DOHH2 (cell line): ENCODE data around the gene ATL3.

Experiments
- H3F3A ChIP-seq: fragments of 200-600 bp; sonication (generic), shearing (Covaris generic); 2 replicates; pipeline ENCODE4 v1.6.0; 2016; ENCODE audit warnings: antibody characterized with exemption, mild to moderate bottlenecking; ENCODE audit not compliant: control insufficient read depth, insufficient read depth
- H3K27ac ChIP-seq: fragments of 200-600 bp; sonication (generic); 2 replicates; pipeline ENCODE4 v1.5.1; 2014; ENCODE audit warnings: low read depth, mild to moderate bottlenecking, low read length, moderate library complexity
- H3K27me3 ChIP-seq: fragments of 200-600 bp; sonication (generic); 2 replicates; pipeline ENCODE4 v1.6.1; 2014; ENCODE audit warnings: mild to moderate bottlenecking, low read length, mixed read lengths; ENCODE audit not compliant: control insufficient read depth
- H3K36me3 ChIP-seq: fragments of 200-600 bp; sonication (generic); 2 replicates; pipeline ENCODE4 v1.6.1; 2014; ENCODE audit warnings: mild to moderate bottlenecking, low read length, moderate library complexity, mixed read lengths; ENCODE audit not compliant: control insufficient read depth
- H3K4me1 ChIP-seq: fragments of 200-600 bp; sonication (generic); 2 replicates; pipeline ENCODE4 v1.6.1; 2014; ENCODE audit warnings: mild to moderate bottlenecking, low read length, mixed read lengths; ENCODE audit not compliant: control insufficient read depth
- H3K4me2 ChIP-seq: fragments of 200-600 bp; sonication (generic); 2 replicates; pipeline ENCODE4 v1.6.0; 2014; ENCODE audit warnings: mild to moderate bottlenecking, low read length, moderate library complexity
- H3K4me3 ChIP-seq: fragments of 200-600 bp; sonication (generic); 2 replicates; pipeline ENCODE4 v1.5.1; 2014; ENCODE audit warnings: mild to moderate bottlenecking, low read length, mixed read lengths
- H3K79me2 ChIP-seq: fragments of 200-600 bp; sonication (generic); 2 replicates; pipeline ENCODE4 v1.6.1; 2014; ENCODE audit warnings: mild to moderate bottlenecking, low read length, mixed read lengths; ENCODE audit not compliant: control insufficient read depth
- H3K9me2 ChIP-seq: fragments of 200-600 bp; sonication (generic); replicated peaks from 2 replicates; pipeline ENCODE4 v1.6.1; 2014; ENCODE audit warnings: mild to moderate bottlenecking, low read length, mixed read lengths; ENCODE audit not compliant: control insufficient read depth
- H3K9me3 ChIP-seq: fragments of 200-600 bp; sonication (generic); 2 replicates; pipeline ENCODE4 v1.6.1; 2014; ENCODE audit warnings: antibody characterized with exemption, low read length, mixed read lengths; ENCODE audit not compliant: control insufficient read depth, insufficient read depth
- H4K20me1 ChIP-seq: fragments of 200-600 bp; sonication (generic); 2 replicates; pipeline ENCODE4 v1.6.0; 2014; ENCODE audit warnings: low read depth, mild to moderate bottlenecking, antibody characterized with exemption, low read length, moderate library complexity; ENCODE audit not compliant: control insufficient read depth, insufficient read depth
- CTCF ChIP-seq: fragments of 200-600 bp; sonication (generic); IDR thresholded peaks from one replicate; pipeline ENCODE4 v1.5.1; 2014; ENCODE audit warnings: antibody characterized with exemption, mild to moderate bottlenecking, low read depth, low read length; ENCODE audit not compliant: poor library complexity, severe bottlenecking
- EZH2phosphoT487 ChIP-seq: fragments of 200-600 bp; sonication (generic); IDR thresholded peaks from 2 replicates; pipeline ENCODE4 v1.6.1; 2017; ENCODE audit warnings: borderline replicate concordance, mild to moderate bottlenecking, antibody characterized with exemption, low read length, moderate library complexity, mixed read lengths

ATL3 gene

DNA sequence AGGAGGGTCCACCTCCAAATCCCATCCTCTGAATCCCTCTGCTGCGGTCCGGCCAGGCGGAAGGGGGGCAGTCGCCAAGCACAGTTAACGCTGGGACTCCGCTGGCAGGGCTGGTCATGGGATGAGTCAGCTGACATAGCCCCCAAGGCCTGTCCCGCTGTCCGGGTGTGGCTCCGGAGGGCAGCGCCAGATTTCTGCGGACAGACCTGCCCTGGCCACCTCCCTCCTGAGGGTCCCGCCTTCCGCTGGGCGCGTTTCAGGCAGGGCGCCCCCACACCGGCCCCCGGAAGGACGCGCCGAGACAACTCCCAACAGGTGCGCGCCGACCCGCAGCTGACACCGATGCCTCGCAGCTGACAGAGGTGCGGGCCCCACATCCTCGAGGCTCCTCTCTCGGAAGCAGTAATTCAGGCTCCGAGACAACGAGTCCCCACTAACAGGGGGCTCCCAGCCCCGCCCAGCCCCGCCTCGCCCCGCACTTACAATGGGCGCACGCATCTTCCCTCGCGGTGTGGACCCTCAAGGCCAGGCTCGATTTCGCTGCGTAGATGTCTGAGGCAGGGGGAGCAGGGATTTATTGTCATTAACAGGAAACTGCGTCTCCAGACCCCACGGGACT is 57.5 kb downstream of the ATL3 start:
- Histone ChIP-seq H4K20me1 (no peaks in the 10 kb centered on the region), H3K4me2 (peak overlapping the region; percentile 59), H3K4me3 (peak overlapping the region; percentile 52), H3K4me1 (peaks cover 9% of the 10 kb centered on the region), H3K27ac (no peak overlapping the region), H3K36me3 (no peaks in the 10 kb centered on the region), H3K27me3 (peaks cover 30% of the 10 kb centered on the region), H3K9me2 (no peaks in the 10 kb centered on the region), H3F3A (no peaks in the 10 kb centered on the region), H3K9me3 (no peaks in the 10 kb centered on the region), H3K79me2 (no peaks in the 10 kb centered on the region)
- TF ChIP-seq CTCF (no peak), EZH2phosphoT487 (no peak)

DNA sequence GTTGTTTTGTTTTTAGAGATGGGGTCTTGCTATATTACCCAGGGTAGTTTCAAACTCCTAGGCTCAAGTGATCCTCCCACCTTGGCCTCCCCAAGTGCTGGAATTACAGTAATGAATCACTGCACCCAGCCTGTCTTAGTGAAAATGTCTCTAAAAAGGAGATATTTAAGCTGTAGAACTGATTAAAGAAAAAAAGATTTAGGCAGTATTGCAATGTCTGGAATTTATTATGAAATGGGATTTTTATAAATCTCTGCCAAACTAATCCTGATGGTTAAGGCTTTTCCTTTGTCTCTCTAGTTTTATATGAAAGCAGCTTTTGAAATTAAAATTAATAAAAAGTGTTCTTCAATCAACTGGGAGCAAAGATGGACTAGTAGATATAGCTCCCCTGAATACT is 59.0 kb downstream of the ATL3 start:
- TF ChIP-seq EZH2phosphoT487 (no peak), CTCF (no peak)
- H3K4me3 ChIP-seq = no peak overlapping the region
- H3K9me2 ChIP-seq = no peaks in the 10 kb centered on the region
- H3K79me2 ChIP-seq = no peaks in the 10 kb centered on the region
- peaks cover 9% of the 10 kb centered on the region for H3K4me1 ChIP-seq
- no peaks in the 10 kb centered on the region for H3K36me3 ChIP-seq
- no peak overlapping the region for H3K27ac ChIP-seq
- H4K20me1 ChIP-seq = no peaks in the 10 kb centered on the region
- no peak overlapping the region for H3K4me2 ChIP-seq
- peaks cover 30% of the 10 kb centered on the region for H3K27me3 ChIP-seq
- H3F3A ChIP-seq = no peaks in the 10 kb centered on the region
- no peaks in the 10 kb centered on the region for H3K9me3 ChIP-seq

GRCh38 chr11:63611395-63611747 is 59.8 kb downstream of the ATL3 start:
- Histone ChIP-seq H3K9me2 (no peaks in the 10 kb centered on the region), H3K4me3 (no peak overlapping the region), H3K36me3 (no peaks in the 10 kb centered on the region), H3K4me2 (no peak overlapping the region), H3K4me1 (peaks cover 9% of the 10 kb centered on the region), H3K9me3 (no peaks in the 10 kb centered on the region), H4K20me1 (no peaks in the 10 kb centered on the region), H3K27ac (no peak overlapping the region), H3K27me3 (peaks cover 30% of the 10 kb centered on the region), H3F3A (no peaks in the 10 kb centered on the region), H3K79me2 (no peaks in the 10 kb centered on the region)
- TF ChIP-seq CTCF = no peak
- TF ChIP-seq EZH2phosphoT487 = no peak
